Central memory CD8-positive, alpha-beta T cell (primary cell): ENCODE measurements around the gene PCK1.

ENCODE experiments used
- ATAC-seq: fragments of 150-1000 bp; cut with Tn5 transposase; replicated peaks from 2 replicates; pipeline ENCODE4 v1.10.0; 2022; ENCODE audit warnings: mild to moderate bottlenecking, moderate FRiP score, moderate number of reproducible peaks; ENCODE audit not compliant: poor library complexity, severe bottlenecking; ENCODE audit errors: extremely low read depth
- DNase-seq, 2 donors: peaks; one replicate each; pipeline ENCODE4 v3.0.0; 2021; ENCODE audit warnings: low spot score in 2 of 2
- H3K27ac Mint-ChIP-seq: one replicate; pipeline ENCODE4 v1.8.0; 2022; ENCODE audit warnings: low read depth, mild to moderate bottlenecking, moderate library complexity, mixed read lengths
- H3K27me3 Mint-ChIP-seq: one replicate; pipeline ENCODE4 v1.8.0; 2022; ENCODE audit warnings: mixed read lengths
- H3K36me3 Mint-ChIP-seq: one replicate; pipeline ENCODE4 v1.8.0; 2022; ENCODE audit warnings: mild to moderate bottlenecking, moderate library complexity, mixed read lengths; ENCODE audit not compliant: insufficient read depth
- H3K4me1 Mint-ChIP-seq: one replicate; pipeline ENCODE4 v1.8.0; 2022; ENCODE audit warnings: mixed read lengths
- H3K4me3 Mint-ChIP-seq: one replicate; pipeline ENCODE4 v1.8.0; 2022; ENCODE audit warnings: mild to moderate bottlenecking, moderate library complexity, mixed read lengths
- H3K9me3 Mint-ChIP-seq: one replicate; pipeline ENCODE4 v1.8.0; 2022; ENCODE audit warnings: mixed read lengths

Gene PCK1

DNA sequence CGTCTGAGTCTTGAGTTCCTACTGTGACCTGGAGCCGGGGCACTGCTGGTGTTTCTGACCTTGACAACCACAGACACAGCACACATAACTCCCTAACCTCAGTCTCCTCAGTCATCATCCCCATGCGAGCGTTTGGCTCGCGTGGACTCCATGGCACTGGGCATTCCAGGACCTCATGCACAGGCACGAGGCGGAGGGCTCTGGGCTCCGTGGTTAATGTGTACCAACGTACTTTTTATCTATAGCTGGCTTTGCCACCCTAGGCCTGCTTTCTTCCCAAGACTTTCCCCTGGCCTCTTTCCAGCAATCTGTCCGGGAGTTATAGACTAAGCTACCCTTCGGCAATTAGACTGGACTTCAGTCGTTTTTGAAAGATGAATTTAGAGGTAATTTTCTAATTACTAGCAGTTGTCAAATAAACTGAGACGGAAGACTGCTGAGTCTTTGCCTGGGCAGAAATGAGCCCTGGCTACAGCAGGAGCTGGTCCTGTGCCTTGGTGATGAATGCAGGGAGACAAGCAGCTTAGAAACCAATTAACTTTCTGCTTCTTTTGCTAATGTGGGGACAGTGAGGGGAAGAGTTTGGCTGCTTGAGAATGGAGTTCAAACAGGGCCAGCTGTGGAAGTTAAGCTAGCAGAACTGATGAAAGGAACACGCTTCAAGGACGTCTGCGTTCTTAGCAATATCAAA, 19.9 kb upstream of the PCK1 start:
- no peak for DNase-seq
- Mint-ChIP-seq H3K27ac (no peak overlapping the region), H3K4me3 (no peak overlapping the region), H3K27me3 (peaks cover 61% of the 10 kb centered on the region), H3K36me3 (peaks cover 1% of the 10 kb centered on the region), H3K4me1 (no peaks in the 10 kb centered on the region), H3K9me3 (no peaks in the 10 kb centered on the region)
- ATAC-seq, result no peak

DNA sequence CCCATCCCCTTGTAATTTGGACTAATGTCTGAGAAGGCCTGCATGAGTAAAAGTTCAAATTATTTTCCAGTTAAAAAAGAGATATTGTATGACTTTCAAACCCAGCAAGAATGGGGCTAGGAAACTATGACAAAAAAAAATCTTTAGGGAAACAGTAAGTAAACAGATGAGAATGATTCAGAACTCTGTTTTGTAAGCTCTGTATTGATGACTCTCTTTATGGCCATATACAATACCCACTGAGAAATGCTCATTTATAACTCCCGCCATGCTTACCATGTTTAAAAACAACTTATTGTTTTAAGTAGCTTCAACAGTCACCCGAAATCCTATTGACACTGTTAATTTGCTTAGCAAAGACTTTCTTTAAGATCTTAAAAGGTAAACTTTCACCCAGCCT, 17.2 kb upstream of the PCK1 start:
- Mint-ChIP-seq H3K27me3 (peaks cover 54% of the 10 kb centered on the region), H3K9me3 (no peaks in the 10 kb centered on the region), H3K4me3 (no peak overlapping the region), H3K36me3 (no peaks in the 10 kb centered on the region), H3K27ac (no peak overlapping the region), H3K4me1 (no peaks in the 10 kb centered on the region)
- DNase-seq (no peak), ATAC-seq (no peak)

DNA sequence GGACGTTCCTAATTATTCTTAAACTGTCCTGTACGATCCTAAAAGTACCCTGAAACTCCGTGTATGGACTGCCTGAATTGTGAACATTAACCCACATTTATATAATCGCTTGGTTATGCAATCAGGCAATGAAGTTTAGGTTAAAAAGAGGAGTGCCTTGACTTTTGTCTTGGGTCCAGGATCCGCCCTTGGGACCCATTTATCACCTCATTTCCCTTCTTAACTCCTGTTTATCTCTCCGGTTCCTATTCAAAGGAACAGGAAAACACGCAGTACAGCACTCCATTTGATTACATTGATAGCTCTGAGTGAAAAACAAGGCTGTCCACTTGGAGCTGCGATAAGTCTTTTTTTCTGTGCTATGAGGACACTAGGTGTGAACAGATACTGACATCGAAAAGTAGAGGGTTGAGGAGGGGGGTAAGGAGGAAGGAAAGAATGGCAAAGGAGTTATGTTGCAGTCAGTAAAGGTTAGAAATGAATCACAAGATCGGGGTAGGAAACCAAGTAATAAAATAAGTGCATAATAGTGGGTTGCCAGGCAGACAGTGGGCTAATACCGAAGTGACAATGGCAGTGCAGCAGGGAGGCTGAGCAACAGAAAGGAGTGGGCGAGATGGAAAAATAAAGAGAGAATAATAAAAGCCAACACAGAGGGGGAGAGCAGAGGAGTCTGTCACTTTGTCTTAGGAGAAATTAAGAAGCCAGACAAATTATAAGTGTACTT, 15.9 kb upstream of the PCK1 start:
- H3K27ac Mint-ChIP-seq, result no peak overlapping the region
- H3K36me3 Mint-ChIP-seq, result no peaks in the 10 kb centered on the region
- no peaks in the 10 kb centered on the region for H3K9me3 Mint-ChIP-seq
- no peak overlapping the region for H3K4me3 Mint-ChIP-seq
- no peaks in the 10 kb centered on the region for H3K4me1 Mint-ChIP-seq
- ATAC-seq, result no peak
- DNase-seq, result no peak
- H3K27me3 Mint-ChIP-seq, result peaks cover 57% of the 10 kb centered on the region

DNA sequence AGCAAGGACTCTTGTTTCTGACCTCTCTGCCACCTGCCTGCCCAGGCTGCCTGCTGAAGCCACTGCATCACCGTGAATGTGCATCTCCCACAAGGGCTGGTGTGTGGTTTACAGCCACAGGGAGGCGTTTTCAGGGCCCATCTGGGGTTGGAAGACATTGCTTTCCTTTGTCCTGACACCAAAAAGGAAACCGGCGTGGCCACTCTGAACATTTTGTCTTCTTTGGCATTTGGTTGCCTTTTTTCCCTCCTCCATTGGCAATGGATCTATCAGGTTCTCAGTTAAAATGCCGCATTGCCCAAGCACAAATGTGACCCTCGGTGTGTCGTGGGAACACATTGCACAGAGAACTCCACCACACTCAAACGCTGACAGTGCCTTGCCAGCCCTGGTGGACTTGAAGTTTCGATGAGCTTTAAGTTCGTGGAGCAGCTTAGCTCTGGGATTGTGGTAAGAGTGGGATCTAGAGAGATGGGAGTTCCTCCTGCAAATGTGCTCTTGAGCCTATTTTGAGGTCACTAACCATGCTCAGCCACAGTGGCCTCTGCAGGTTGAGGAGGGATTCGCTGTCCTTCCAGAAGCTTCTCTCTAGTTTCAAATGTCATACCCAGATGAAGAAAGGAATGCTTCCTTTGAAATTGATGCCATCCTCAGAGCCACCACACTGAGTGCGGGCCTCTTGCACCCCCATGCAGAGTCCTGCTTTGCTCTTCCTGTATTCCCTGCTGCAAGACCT, 14.8 kb upstream of the PCK1 start:
- no peak for DNase-seq
- Mint-ChIP-seq H3K27me3 (peaks cover 51% of the 10 kb centered on the region), H3K27ac (no peak overlapping the region), H3K4me1 (no peaks in the 10 kb centered on the region), H3K4me3 (no peak overlapping the region), H3K9me3 (no peaks in the 10 kb centered on the region), H3K36me3 (no peaks in the 10 kb centered on the region)
- ATAC-seq, result no peak

DNA sequence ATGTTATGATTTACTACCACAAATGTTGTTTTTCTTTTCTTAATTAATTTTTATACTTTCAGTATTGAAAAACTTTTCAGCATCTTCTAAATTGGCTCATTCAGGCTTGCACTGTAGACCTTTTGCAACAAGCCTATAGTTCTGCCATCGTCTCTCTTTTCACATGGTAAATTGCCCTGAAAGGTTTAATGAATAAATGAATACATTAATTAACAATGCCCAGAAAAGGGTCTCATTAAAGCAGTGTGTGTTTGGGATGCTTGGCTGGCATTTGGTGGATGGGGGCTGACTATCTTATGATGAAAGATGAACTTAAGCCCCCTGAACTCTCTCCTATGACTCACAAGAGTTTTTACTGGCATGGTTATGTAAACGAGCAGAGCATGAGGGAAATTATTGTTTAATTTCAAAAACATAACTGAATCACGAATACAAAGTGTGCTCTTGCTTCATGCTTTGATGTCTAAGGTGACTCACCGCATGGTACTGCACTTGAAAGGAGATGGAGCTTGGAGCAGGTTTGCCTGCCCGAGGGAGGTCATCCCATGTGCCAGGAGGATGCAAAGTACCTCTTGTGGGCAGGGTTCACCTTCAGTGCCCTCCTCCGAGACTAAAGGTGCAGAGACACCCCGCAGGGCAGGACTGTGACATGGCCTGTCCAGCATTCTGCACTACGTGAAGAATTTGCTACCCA, 13.8 kb upstream of the PCK1 start:
- H3K4me3 Mint-ChIP-seq, result no peak overlapping the region
- ATAC-seq (no peak), DNase-seq (no peak)
- H3K4me1 Mint-ChIP-seq, result no peaks in the 10 kb centered on the region
- H3K9me3 Mint-ChIP-seq, result no peaks in the 10 kb centered on the region
- no peaks in the 10 kb centered on the region for H3K36me3 Mint-ChIP-seq
- H3K27ac Mint-ChIP-seq, result no peak overlapping the region
- H3K27me3 Mint-ChIP-seq, result peaks cover 49% of the 10 kb centered on the region

DNA sequence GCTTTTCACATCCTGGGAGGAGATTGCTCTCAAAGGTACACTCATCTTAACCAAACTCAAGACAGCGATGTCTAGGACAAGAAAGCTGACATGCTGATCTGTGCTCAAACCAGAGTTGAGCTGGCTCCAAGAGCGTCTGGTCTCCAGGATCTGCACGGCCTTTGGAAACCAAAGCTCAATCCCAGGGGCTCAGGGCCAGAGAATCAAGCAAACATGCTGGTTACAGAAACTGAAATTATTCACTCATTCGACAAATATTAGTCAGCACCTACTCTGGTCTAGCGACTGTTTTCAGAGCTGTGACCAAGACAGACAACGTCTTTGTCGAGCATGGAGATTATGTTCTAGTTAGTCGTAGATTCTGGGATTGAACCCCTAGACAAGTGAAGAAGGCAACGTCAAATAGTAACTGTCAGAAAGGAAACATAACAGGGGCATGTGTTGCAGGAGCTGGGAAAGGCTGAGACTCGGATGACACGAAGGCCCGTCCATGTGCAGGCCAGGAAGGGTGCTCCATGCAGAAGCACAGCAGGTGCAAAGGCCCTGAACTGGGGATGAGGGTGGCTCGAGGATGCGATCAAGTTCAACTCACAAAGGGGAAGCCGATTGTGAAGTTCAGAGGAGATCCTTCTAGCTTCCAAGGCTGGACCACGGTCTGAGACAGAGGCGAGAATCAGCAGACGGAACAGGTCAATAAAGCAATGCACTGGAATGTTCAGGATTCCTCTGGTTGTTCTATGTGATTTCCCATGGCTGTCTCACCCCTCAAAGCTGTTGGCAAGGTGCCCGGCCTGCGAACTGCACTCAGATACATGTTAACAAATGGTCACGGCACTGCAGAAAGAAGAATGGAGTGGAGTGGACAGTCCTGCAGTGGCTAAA, 12.5 kb upstream of the PCK1 start:
- Mint-ChIP-seq H3K27ac (no peak overlapping the region), H3K4me1 (no peaks in the 10 kb centered on the region), H3K27me3 (peaks cover 56% of the 10 kb centered on the region), H3K9me3 (no peaks in the 10 kb centered on the region), H3K36me3 (no peaks in the 10 kb centered on the region), H3K4me3 (no peak overlapping the region)
- DNase-seq, result no peak
- ATAC-seq, result no peak

DNA sequence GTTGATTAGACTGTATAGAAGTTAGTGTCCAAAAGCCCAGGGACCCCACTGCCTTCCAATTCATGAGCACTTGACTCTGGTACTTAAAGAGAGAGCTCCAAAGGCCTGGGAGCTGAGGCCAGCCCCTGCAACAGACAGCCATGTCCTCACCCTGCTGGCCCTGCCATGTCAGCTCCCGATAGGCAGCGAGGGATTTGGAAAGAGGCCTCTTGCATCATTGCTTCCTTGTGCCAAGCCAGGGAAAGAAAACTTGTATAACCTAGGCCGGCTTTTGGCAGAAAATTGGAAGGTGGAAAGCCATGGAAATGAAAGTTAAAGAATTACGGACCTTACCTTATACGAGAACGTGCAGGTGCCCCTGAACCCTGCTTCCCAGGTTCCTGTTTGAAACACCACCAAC, 8.4 kb upstream of the PCK1 start:
- Mint-ChIP-seq H3K4me1 (no peaks in the 10 kb centered on the region), H3K9me3 (no peaks in the 10 kb centered on the region), H3K36me3 (no peaks in the 10 kb centered on the region), H3K4me3 (no peak overlapping the region), H3K27me3 (peaks cover 66% of the 10 kb centered on the region), H3K27ac (no peak overlapping the region)
- DNase-seq (no peak), ATAC-seq (no peak)

DNA sequence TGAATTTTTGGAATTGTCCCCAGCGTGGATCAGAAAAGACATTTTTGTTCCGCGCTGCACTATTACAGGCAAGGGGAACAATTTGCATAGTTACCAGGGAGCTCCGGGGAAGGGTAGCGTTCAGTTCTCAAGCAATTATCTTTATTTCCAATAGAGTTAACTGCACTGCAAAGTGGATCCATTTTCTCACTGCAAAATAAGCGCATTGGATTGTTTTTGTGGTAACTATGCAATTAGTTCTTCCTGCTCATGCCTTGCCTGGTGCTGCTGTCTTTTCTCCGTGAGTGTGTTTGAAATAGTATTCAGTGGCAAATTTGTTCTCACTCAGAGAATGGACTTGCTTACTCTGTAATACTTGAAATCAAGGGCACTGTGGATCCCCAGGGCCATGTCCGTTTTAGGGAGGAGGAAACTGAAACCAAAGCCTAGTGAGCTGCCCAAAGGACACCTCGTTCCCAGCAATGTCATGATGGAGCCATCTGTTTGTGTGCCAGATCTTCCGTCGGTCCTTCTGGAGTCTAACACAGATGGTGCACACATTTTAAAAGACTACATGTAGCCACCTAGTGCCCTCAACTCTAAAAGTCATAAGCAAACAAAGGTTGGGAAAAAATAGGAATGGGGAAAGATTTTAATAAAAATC, 7.4 kb upstream of the PCK1 start:
- no peak overlapping the region for H3K27ac Mint-ChIP-seq
- ATAC-seq, result no peak
- no peak for DNase-seq
- no peaks in the 10 kb centered on the region for H3K4me1 Mint-ChIP-seq
- no peaks in the 10 kb centered on the region for H3K9me3 Mint-ChIP-seq
- H3K27me3 Mint-ChIP-seq, result peaks cover 70% of the 10 kb centered on the region
- H3K4me3 Mint-ChIP-seq, result no peak overlapping the region
- no peaks in the 10 kb centered on the region for H3K36me3 Mint-ChIP-seq

DNA sequence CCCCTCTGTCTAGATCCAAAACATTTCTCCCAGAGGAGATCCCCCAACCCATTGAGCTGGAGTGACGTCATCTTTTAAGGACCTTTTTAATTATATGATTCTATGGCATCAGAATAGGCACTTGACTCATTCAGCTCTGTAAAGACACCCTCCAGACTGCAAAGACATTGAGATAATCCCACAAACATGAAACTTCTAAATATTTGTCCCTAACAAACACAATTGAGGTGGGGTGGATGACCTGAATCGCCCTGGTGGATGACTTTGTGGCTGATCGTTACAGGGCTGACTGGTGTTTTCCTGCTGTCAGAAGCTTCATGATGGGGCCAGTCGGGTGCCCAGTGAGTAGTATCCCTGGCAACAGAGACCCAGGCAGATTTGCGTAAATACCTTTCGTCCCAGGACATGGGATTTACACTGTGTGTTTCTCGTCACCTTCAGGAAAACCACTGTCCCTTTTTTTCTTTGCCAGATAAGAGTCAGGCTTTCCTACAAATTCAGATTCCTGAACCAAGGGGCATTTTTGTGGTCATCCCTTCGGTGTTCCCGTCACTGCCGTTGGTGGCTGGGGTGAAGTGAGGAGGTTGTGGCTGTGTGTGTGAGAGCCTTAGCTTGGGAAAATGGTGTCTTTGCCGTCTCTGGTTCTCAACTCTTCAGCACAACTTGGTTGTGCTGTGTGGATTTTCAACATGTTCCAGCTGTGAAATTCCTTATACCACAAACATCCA, 5.3 kb upstream of the PCK1 start:
- Mint-ChIP-seq H3K9me3 (no peaks in the 10 kb centered on the region), H3K27me3 (peaks cover 71% of the 10 kb centered on the region), H3K27ac (no peak overlapping the region), H3K4me1 (no peaks in the 10 kb centered on the region), H3K4me3 (no peak overlapping the region), H3K36me3 (no peaks in the 10 kb centered on the region)
- no peak for ATAC-seq
- no peak for DNase-seq

DNA sequence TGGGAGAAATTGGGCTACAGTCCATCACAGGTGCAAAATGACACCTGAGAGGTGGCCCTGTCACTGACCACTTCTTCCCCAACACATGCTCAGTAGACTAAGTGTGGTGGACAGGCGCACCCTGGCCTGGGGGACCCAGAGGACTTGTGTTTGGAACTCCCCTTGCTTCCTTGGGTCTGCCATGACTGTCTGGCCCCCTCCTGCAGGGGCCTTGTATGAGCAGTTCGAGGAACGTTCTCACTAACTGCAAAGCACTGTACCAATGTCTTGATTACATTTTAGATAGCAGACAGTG, 4.0 kb upstream of the PCK1 start:
- no peaks in the 10 kb centered on the region for H3K9me3 Mint-ChIP-seq
- H3K27me3 Mint-ChIP-seq, result peaks cover 79% of the 10 kb centered on the region
- no peak overlapping the region for H3K4me3 Mint-ChIP-seq
- H3K4me1 Mint-ChIP-seq, result no peaks in the 10 kb centered on the region
- no peaks in the 10 kb centered on the region for H3K36me3 Mint-ChIP-seq
- DNase-seq, result no peak
- ATAC-seq, result no peak
- no peak overlapping the region for H3K27ac Mint-ChIP-seq

DNA sequence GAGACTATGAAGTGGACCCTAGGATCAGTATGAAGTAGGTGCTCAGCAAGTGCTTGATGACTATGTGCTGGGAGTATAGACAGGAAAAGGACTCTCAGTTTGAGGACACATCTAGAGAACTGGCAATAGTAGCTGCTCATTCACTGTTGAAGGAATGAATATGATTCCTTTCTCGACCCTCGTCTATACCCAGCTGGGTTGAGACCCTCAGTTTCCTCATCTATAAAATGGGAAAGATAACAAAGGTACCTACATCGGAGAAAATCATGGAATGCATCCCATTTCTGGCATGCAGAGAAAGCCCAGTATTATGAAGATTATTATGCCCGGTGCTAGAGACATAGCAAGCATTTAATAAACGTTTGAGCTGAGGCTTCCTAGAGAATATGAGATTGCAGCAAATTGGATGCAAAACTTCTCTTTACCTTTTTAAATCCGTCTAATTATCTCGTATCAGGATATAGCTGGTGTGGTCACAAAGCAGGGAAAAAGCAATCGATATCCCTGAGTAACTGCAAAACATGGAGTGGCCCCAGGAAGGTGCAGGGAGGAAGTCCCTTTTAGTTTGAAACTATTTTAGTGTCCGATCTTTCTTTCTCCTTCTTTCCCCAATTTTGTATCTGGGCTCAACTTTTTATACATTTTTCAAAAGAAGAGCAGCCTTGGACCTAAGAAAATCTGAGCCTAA, 2.8 kb upstream of the PCK1 start:
- Mint-ChIP-seq H3K4me1 (no peaks in the 10 kb centered on the region), H3K9me3 (no peaks in the 10 kb centered on the region), H3K27me3 (peaks cover 86% of the 10 kb centered on the region), H3K4me3 (no peak overlapping the region), H3K36me3 (no peaks in the 10 kb centered on the region), H3K27ac (no peak overlapping the region)
- DNase-seq (no peak), ATAC-seq (no peak)
